GM19023 (cell line): ENCODE data around the gene CD84.
"Not testable (repeated sequence)": the region's sequence is repeated elsewhere in the genome, so short reads cannot be mapped to it uniquely, and the experiment has no call there.

Experiments
- ATAC-seq: cut with Tn5 transposase; IDR thresholded peaks from one replicate; pipeline ENCODE4 v1.9.1; 2021; ENCODE audit warnings: mild to moderate bottlenecking, moderate library complexity; ENCODE audit not compliant: unreplicated experiment

Gene CD84

DNA sequence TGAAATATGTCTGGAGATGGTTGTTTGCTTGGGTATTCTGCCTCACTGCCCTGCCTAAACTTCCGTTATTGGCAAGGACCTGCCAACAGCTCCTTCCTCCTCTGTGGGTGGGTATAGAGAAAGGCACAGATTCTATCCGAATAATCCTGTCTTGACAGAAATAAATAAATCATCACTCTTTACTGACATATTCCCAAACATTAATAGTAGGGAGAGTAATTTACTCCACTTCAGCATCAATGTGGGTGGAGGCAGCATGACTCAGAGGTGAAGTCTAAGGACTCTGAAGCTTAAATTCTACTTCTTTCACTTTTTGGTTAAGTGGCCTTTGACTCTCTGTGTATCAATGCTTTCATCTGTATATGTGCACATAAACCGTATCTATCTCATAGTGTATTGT is 2.9 kb downstream of the CD84 start:
- ATAC-seq: no peak

DNA sequence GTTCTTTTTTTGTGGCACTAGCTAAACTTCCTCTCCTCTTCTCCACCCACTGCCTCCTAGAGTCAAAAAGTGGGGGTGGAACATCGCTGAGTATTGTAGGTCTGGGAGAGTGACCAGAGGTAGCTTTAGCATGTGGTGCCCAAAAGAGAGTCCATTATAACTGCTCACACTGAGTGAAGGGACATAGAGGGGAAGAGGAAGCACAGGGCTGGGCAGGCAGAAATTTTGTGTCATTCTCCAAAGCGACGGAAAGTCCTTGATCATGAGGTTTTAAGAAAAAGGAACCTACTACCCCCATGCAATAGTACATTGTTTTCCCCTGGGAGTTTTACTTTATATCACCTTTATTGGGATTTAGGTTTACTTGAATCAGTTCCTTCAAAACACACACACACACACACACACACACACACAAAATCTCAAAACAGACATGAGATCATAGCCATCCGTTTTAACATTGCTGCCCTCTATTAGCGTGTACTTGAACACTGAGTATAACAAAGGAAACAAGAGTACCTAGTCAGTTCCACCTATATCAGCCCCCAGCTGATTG is 4.1 kb downstream of the CD84 start:
- no peak for ATAC-seq

DNA sequence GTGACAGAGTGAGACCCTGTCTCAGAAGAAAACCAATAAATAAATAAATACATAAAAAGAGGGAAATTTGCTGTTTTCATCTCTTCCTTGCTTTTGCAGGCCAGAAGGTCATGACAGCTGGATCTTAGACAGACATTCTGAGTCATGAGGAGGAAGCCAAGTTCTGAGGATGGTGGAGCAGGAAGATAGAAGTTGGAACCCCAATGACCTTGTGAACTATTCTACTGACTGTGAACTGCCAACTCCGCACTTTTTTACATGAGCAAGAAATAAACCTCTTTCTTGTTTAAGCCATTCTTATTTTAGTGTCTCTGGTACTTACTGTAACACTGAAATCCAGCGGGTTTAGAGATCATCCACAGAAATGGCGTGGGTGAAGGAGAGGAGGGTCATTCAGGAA is 8.5 kb downstream of the CD84 start:
- no peak for ATAC-seq

DNA sequence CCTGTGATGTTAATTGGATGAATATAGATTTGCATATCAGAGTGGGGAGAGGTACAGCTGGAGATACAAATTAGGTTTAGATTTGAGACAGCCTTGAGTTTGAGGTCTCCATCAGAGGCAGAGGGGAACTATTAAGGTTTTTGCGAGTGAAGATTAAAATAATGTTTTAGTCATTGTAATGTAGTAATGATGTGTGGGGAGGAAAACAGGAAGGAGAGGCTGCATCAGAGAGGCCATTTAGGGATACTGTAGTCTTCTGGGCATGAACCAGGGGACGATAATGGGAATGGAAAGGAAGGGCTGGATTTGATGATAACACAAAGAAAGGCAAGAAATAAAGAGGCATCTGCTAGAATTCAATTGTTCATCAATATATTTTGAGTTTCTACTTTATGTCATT is 9.5 kb downstream of the CD84 start:
- no peak for ATAC-seq

GRCh38 chr1:160567858-160568682 is 11.2 kb downstream of the CD84 start:
- no peak for ATAC-seq

GRCh38 chr1:160567341-160567740 is 12.0 kb downstream of the CD84 start:
- ATAC-seq: no peak

DNA sequence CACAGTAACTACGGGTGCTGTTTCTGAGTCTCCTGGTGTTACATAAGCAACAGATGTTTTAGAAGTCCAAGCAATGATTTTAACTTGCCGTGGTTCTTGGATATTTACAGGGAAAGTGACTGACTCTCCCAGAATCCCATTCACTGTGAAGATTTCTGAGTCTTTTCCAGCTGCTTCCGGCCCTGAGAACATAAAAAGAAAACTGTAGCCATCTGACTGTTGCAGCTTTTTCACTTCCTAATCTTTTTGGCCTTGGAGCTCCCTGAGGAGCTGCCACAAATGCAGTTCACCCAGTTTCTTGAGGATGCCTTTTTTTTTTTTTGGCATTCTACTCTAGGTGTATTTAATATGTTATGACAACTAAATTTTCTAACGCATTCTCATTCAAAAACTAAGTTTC is 13.7 kb downstream of the CD84 start:
- no peak for ATAC-seq

DNA sequence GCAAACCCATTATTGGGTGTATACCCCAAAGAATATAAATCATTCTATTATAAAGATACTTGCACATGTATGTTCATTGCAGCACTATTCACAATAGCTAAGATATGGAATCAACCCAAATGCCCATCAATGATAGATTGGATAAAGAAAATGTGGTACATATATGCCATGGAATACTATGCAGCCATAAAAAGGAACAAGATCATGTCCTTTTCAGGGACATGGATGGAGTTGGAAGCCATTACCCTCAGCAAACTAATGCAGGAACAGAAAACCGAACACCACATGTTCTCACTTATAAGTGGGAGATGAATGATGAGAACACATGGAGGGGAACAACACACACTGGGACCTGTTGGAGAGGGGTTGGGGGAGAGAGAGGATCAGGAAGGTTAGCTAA is 16.1 kb downstream of the CD84 start:
- not testable (repeated sequence) for ATAC-seq

DNA sequence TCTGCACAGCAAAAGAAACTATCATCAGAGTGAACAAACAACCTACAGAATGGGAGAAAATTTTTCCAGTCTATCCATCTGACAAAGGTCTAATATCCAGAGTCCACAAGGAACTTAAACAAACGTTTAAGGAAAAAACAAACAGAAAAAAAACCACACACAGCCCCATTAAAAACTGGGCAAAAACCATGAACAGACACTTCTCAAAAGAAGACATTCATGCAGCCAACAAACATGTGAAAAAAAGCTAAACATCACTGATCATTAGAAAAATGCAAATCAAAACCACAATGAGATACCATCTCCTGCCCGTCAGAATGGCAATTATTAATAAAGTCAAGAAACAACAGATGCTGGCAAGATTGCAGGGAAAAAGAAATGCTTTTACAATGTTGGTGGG is 16.6 kb downstream of the CD84 start:
- not testable (repeated sequence) for ATAC-seq

DNA sequence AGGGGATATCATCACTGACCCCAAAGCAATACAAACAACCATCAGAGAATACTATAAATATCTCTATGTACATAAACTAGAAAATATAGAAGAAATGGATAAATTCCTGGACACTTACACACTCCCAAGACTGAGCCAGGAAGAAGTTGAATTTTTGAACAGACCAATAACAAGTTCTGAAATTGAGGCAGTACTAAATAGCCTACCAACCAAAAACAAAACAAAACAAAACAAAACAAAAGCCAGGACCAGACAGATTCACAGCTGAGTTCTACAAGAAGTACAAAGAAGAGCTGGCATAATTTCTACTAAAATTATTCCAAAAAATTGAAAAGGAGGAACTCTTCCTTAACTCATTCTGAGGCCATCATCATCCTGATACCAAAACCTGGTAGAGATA is 18.5 kb downstream of the CD84 start:
- ATAC-seq: no peak

GRCh38 chr1:160560045-160560705 is 19.1 kb downstream of the CD84 start:
- no peak for ATAC-seq

- not testable (repeated sequence) for ATAC-seq
These were observed 19.9 kb downstream of the CD84 start for GRCh38 chr1:160559437-160559836.

DNA sequence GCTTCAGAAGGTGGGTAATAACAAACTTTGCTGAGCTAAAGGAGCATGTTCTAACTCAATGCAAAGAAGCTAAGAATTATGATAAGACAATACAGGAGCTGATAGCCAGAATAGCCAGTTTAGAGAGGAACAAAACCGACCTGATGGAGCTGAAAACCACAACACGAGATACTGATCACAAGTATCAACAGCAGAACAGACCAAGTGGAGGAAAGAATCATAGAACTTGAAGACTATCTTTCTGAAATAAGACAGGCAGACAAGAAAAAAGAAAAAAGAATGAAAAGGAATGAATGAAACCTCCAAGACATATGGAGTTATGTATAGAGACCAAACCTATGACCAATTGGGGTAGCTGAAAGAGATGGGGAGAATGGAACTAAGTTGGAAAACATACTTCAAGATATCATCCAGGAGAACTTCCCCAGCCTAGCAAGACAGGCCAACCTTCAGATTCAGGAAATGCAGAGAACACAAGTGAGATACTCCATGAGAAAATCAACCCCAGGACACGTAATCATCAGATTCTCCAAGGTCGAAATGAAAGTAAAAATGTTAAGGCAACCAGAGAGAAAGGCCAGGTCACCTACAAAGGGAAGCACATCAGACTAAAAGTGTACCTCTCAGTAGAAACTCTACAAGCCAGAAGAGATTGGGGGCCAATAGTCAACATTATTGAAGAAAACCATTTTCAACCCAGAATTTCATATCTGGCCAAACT is 20.5 kb downstream of the CD84 start:
- ATAC-seq: no peak

GRCh38 chr1:160553778-160554177 is 25.5 kb downstream of the CD84 start:
- no peak for ATAC-seq

GRCh38 chr1:160552425-160552824 is 26.9 kb downstream of the CD84 start:
- no peak for ATAC-seq

- no peak for ATAC-seq
These were observed 28.7 kb downstream of the CD84 start for GRCh38 chr1:160550572-160551034.

- ATAC-seq: no peak
These were observed 29.7 kb downstream of the CD84 start for GRCh38 chr1:160549665-160550006.

GRCh38 chr1:160548960-160549664 is 30.2 kb downstream of the CD84 start:
- peak; percentile 68 for ATAC-seq

DNA sequence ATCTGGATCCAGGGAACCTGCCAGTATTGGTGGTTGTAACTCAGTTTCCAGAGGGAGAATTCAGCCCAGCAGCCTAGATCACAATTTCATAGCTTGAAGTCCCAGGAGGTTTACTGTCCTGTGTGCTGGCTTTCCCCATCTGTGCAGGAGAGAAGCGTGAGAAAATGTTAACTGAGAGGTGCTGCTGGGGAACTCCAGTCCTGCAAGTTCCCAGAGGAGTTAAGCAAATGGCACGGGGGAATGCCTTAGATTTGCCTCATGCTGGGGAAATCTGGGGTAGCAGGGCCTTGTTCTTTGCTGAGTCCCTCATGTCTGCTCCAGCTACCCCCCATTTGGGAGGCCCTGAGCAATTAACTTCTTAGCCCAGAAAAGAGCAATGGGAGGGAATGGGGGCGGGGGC is 31.1 kb downstream of the CD84 start:
- peak; percentile 34 for ATAC-seq

DNA sequence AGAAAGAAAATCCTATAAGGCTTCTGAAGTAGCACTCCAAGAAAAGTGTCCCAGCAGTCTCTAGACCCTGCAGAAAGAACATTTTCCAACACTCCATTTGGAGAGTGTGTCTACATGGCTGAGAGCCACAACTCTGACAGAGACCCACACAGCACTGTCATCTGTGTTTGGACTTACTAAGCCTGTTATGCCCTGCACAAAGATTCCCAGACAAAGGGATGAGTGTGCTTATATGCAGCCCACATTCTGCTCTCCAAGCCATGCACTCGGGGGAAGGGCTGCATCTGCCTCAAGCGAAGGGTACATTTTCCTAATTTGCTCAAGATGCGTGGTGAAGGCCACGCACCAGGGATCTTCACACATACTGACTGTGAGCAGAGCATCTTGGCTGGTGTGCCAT is 31.9 kb downstream of the CD84 start:
- no peak for ATAC-seq

GRCh38 chr1:160546942-160547341 is 32.4 kb downstream of the CD84 start:
- ATAC-seq: no peak
